HCT116 (cell line): ENCODE results near the gene TMEM45A. TPM values are rescaled to one million over a fixed set of nuclear protein-coding genes. Genes with fewer than 3 reads are reported as not detected.

Experiments
- ATAC-seq: fragments of 200-7000 bp; cut with Tn5 transposase; 2 replicates; pipeline ENCODE4 v1.9.1; 2020; ENCODE audit warnings: mild to moderate bottlenecking, moderate library complexity
- BruUV-seq: library from RNA; stranded (reverse); fragments of 400-500 nt; replicated peaks from 2 replicates; lab custom pipeline; 2021; lab: Mats Ljungman, UMichigan
- CTCF ChIA-PET: fragments of 300-600 bp; sonication (Branson Sonifier 250); formaldehyde crosslinking; loops from one replicate; lab custom pipeline; 2021; ENCODE audit warnings: antibody characterized with exemption; lab: Charles Lee
- POLR2A ChIA-PET: fragments of 300-600, 350-600 bp; sonication (Branson Sonifier 250); formaldehyde crosslinking; loops from one replicate; lab custom pipeline; 2021; ENCODE audit warnings: antibody characterized with exemption; lab: Charles Lee
- RAD21 ChIA-PET, 2 experiments: fragments of 300-600 bp; sonication (Branson Sonifier 250); formaldehyde crosslinking; loops; one replicate each; lab custom pipeline; 2023; ENCODE audit warnings: low total read pairs in 2 of 2; ENCODE audit not compliant: uncharacterized antibody in 2 of 2, unreplicated experiment in 2 of 2, low non-redundant PET in 1 of 2; lab: Charles Lee
- DNase-seq: peaks from one replicate; pipeline ENCODE4 v3.0.0-alpha.2; 2010; ENCODE audit warnings: low read depth, low spot score
- H2AFZ ChIP-seq: fragments of 200-600 bp; shearing (Covaris generic), sonication (generic); 2 replicates; pipeline ENCODE4 v1.6.1; 2017; ENCODE audit warnings: low read depth, mixed run types, mixed read lengths, antibody characterized with exemption, low read length; ENCODE audit not compliant: poor library complexity, severe bottlenecking
- H3K27ac ChIP-seq: 2 replicates; pipeline ENCODE4 v1.5.1; 2012; ENCODE audit warnings: low read depth, low read length
- H3K27me3 ChIP-seq: fragments of 200-600 bp; sonication (generic); 2 replicates; pipeline ENCODE4 v1.6.1; 2016; ENCODE audit warnings: mixed run types, low read length, mixed read lengths; ENCODE audit not compliant: insufficient read depth
- H3K36me3 ChIP-seq, 2 experiments: fragments of 200-500 bp in 1 of 2; fragments of 200-600 bp in 1 of 2; sonication (Bioruptor generic) in 1 of 2; sonication (generic) in 1 of 2; 2 replicates each; pipeline versions ENCODE4 v1.5.1 to v1.6.1; 2014 to 2016; ENCODE audit warnings: low read length in 2 of 2, inconsistent platforms in 1 of 2, mixed read lengths in 1 of 2, mixed run types in 1 of 2; ENCODE audit not compliant: insufficient read depth in 2 of 2, control insufficient read depth in 1 of 2
- H3K4me1 ChIP-seq, 2 experiments: fragments of 200-600 bp in 1 of 2; sonication (generic) in 1 of 2; 2 replicates each; pipeline versions ENCODE4 v1.5.1 to v1.6.1; 2012 to 2017; ENCODE audit warnings: low read length in 2 of 2, inconsistent platforms in 1 of 2, mild to moderate bottlenecking in 1 of 2, mixed read lengths in 1 of 2, mixed run types in 1 of 2, moderate library complexity in 1 of 2; ENCODE audit not compliant: insufficient read depth in 2 of 2, control insufficient read depth in 1 of 2
- H3K4me2 ChIP-seq: fragments of 200-600 bp; sonication (generic); 2 replicates; pipeline ENCODE4 v1.6.1; 2017; ENCODE audit warnings: mixed run types, low read length, mixed read lengths
- H3K4me3 ChIP-seq, 2 experiments: fragments of 200-600 bp in 1 of 2; sonication (generic) in 1 of 2; replicated peaks in 1 of 2; 2 replicates each; pipeline ENCODE4 v1.5.1; 2011 to 2016; ENCODE audit warnings: low read length in 2 of 2, control low read depth in 1 of 2, low read depth in 1 of 2, mild to moderate bottlenecking in 1 of 2, mixed read lengths in 1 of 2, mixed run types in 1 of 2
- H3K79me2 ChIP-seq: fragments of 200-600 bp; sonication (generic); 2 replicates; pipeline ENCODE4 v1.6.1; 2017; ENCODE audit warnings: mild to moderate bottlenecking, mixed run types, low read length, moderate library complexity, mixed read lengths; ENCODE audit not compliant: insufficient read depth
- H3K9ac ChIP-seq: fragments of 200-600 bp; sonication (generic); 2 replicates; pipeline ENCODE4 v1.6.1; 2016; ENCODE audit warnings: low read length, mixed read lengths
- H3K9me2 ChIP-seq: fragments of 200-600 bp; sonication (generic), shearing (Covaris generic); 2 replicates; pipeline ENCODE4 v1.6.1; 2017; ENCODE audit warnings: mixed run types, mild to moderate bottlenecking, moderate library complexity; ENCODE audit not compliant: insufficient read depth
- H3K9me3 ChIP-seq, 2 experiments: fragments of 200-500 bp in 1 of 2; fragments of 200-600 bp in 1 of 2; sonication (Bioruptor generic) in 1 of 2; sonication (generic) in 1 of 2; 2 replicates each; pipeline ENCODE4 v1.6.1; 2014 to 2017; ENCODE audit warnings: low read length in 2 of 2, mixed read lengths in 2 of 2, inconsistent platforms in 1 of 2, low read depth in 1 of 2, mild to moderate bottlenecking in 1 of 2, mixed run types in 1 of 2, moderate library complexity in 1 of 2; ENCODE audit not compliant: control insufficient read depth in 1 of 2, insufficient read depth in 1 of 2
- H4K20me1 ChIP-seq: fragments of 200-600 bp; sonication (generic), shearing (Covaris generic); 2 replicates; pipeline ENCODE4 v1.6.1; 2017; ENCODE audit warnings: mixed run types, mild to moderate bottlenecking, moderate library complexity; ENCODE audit not compliant: insufficient read depth
- EGR1 ChIP-seq: IDR thresholded peaks from 2 replicates; pipeline ENCODE4 v1.6.1; 2012; ENCODE audit warnings: low read depth
- ELF1 ChIP-seq: IDR thresholded peaks from 2 replicates; pipeline ENCODE4 v1.6.1; 2012; ENCODE audit warnings: low read depth, borderline replicate concordance
- EZH2 ChIP-seq: fragments of 200-600 bp; sonication (generic); IDR thresholded peaks from 2 replicates; pipeline ENCODE4 v1.6.1; 2017; ENCODE audit warnings: antibody characterized with exemption, mixed run types
- EZH2phosphoT487 ChIP-seq: fragments of 200-600 bp; IDR thresholded peaks from 2 replicates; pipeline ENCODE4 v1.6.1; 2018; ENCODE audit warnings: antibody characterized with exemption, borderline replicate concordance
- FOSL1 ChIP-seq: IDR thresholded peaks from 2 replicates; pipeline ENCODE4 v1.6.1; 2012; ENCODE audit warnings: low read depth
- POLR2A ChIP-seq: IDR thresholded peaks from 2 replicates; pipeline ENCODE4 v1.7.0; 2011; ENCODE audit warnings: borderline replicate concordance; ENCODE audit not compliant: insufficient read depth, insufficient read length; ENCODE audit errors: extremely low read depth
- RAD21 ChIP-seq: IDR thresholded peaks from 2 replicates; pipeline ENCODE4 v1.6.1; 2012; ENCODE audit warnings: low read depth, mild to moderate bottlenecking
- SP1 ChIP-seq: IDR thresholded peaks from 2 replicates; pipeline ENCODE4 v1.6.1; 2012; ENCODE audit warnings: low read depth
- intact Hi-C: fragments of 100-400 bp; cut with micrococcal nuclease; formaldehyde crosslinking; loops from 2 replicates; pipeline ENCODE4 v1.10.0; 2022
- total RNA-seq: library from RNA; stranded (reverse); gene quantifications from one replicate; pipeline ENCODE4 v1.2.1, GENCODE V29; 2021; ENCODE audit not compliant: unreplicated experiment
- TF ChIP-seq, protein P1 (sequence below): IDR thresholded peaks from 2 replicates; pipeline ENCODE4 v1.6.1; 2012
- TF ChIP-seq, protein P2 (sequence below): IDR thresholded peaks from 2 replicates; pipeline ENCODE4 v1.6.1; 2011; ENCODE audit warnings: mild to moderate bottlenecking, low read length, moderate library complexity; ENCODE audit not compliant: insufficient replicate concordance; ENCODE audit errors: extremely low read depth

TMEM45A gene
- total RNA-seq, 1 experiment from 2014 or later, result 5.0 TPM

DNA sequence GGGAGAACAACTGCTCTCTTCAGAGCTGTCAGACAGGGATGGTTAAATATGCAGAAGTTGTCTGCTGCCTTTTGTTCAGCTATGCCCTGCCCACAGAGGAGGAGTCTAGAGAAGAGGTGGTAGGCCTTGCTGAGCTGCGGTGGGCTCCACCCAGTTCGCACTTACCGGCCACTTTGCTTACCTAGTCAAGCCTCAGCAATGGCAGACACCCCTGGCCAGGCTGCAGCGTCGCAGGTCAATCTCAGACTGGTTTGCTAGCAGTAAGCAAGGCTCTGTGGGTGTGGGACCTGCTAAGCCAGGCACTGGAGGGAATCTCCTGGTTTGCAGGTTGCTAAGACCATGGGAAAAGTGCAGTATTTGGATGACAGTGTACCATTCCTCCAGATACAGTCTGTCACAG, 12.3 kb upstream of the TMEM45A start (continued):
- TF ChIP-seq ELF1, result no peak
- TF ChIP-seq, protein P1, sequence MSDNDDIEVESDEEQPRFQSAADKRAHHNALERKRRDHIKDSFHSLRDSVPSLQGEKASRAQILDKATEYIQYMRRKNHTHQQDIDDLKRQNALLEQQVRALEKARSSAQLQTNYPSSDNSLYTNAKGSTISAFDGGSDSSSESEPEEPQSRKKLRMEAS, result no peak

DNA sequence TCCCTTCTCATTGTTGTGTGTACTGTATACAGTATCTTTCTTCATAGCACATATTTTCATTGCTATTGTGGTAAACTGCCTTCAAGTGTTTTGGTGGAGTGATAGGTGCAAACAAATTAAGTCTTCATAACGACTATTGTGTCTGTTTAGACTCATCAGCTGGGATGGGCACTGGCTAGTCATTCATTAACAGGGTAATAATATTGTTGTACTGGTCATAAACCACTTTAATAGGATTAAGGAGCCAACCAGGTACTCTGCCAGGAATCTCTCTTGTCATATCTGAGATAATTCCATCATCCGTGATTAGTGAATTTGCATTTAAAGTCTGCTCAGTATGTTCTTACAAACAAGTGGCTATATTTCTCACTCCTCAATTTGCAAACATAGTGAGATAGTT, 10.2 kb upstream of the TMEM45A start:
- H3K4me3 ChIP-seq, result no peak overlapping the region
- DNase-seq (no peak), ATAC-seq (no peak)
- H4K20me1 ChIP-seq, result no peaks in the 10 kb centered on the region
- H3K9me3 ChIP-seq, result no peaks in the 10 kb centered on the region
- H3K9ac ChIP-seq, result no peak overlapping the region
- no TSS peak for BruUV-seq
- no peaks in the 10 kb centered on the region; the same call in 1 of the 2 replicates for H3K27me3 ChIP-seq
- no peaks in the 10 kb centered on the region for H3K4me1 ChIP-seq
- no peak overlapping the region for H2AFZ ChIP-seq
- no peaks in the 10 kb centered on the region for H3K36me3 ChIP-seq
- ChIA-PET CTCF (no interaction called here), RAD21 (no interaction called here), POLR2A (interaction anchor here (1.2 kb wide), 1 partner anchor 10 kb away, joined by 7 read pairs; the partner anchor contains the start of gene TMEM45A)
- H3K79me2 ChIP-seq, result no peaks in the 10 kb centered on the region
- intact Hi-C loops, result no loop called here
- no peak overlapping the region for H3K4me2 ChIP-seq
- no peak for TF ChIP-seq POLR2A
- H3K9me2 ChIP-seq, result no peaks in the 10 kb centered on the region
- H3K27ac ChIP-seq, result no peak overlapping the region

DNA sequence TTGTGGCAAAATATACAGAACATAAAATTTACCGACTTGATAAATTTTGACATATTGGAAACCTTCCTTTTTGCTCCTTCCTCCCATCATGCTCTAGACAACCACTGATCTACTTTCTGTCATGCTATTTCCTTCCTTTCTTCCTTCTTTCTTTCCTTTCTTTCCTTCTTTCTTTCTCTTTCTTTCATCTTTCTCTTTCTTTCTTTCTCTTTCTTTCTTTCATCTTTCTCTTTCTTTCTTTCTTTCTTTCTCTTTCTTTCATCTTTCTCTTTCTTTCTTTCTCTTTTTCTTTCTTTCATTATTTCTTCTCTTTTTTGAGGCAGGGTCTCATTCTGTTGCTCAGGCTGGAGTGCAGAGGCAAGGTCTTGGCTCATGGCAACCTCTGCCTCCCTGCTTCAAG, 8.9 kb upstream of the TMEM45A start:
- no peak overlapping the region for H3K4me3 ChIP-seq
- TF ChIP-seq SP1, result no peak
- TF ChIP-seq FOSL1, result no peak
- TF ChIP-seq, protein P2, sequence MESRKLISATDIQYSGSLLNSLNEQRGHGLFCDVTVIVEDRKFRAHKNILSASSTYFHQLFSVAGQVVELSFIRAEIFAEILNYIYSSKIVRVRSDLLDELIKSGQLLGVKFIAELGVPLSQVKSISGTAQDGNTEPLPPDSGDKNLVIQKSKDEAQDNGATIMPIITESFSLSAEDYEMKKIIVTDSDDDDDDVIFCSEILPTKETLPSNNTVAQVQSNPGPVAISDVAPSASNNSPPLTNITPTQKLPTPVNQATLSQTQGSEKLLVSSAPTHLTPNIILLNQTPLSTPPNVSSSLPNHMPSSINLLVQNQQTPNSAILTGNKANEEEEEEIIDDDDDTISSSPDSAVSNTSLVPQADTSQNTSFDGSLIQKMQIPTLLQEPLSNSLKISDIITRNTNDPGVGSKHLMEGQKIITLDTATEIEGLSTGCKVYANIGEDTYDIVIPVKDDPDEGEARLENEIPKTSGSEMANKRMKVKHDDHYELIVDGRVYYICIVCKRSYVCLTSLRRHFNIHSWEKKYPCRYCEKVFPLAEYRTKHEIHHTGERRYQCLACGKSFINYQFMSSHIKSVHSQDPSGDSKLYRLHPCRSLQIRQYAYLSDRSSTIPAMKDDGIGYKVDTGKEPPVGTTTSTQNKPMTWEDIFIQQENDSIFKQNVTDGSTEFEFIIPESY, result no peak
- TF ChIP-seq RAD21, result no peak
- TF ChIP-seq EGR1, result no peak
- no peak for TF ChIP-seq EZH2
- no peak for TF ChIP-seq EZH2phosphoT487
- TF ChIP-seq, all 23 proteins: peak for 0
- H3K27ac ChIP-seq, result no peak overlapping the region
- CTCF ChIA-PET, result interaction anchor here (1.2 kb wide), 1 partner anchor 21 kb away, joined by 3 read pairs; no protein-coding TSS in a partner anchor
- no peak for DNase-seq
- no peak for ATAC-seq
- no peak overlapping the region for H2AFZ ChIP-seq
- no peaks in the 10 kb centered on the region for H4K20me1 ChIP-seq
- intact Hi-C loops, result no loop called here
- H3K27me3 ChIP-seq, result no peaks in the 10 kb centered on the region; the same call in 1 of the 2 replicates
- no TSS peak for BruUV-seq
- no peaks in the 10 kb centered on the region for H3K79me2 ChIP-seq
- no peaks in the 10 kb centered on the region for H3K4me1 ChIP-seq
- RAD21 ChIA-PET, result no interaction called here
- H3K36me3 ChIP-seq, result no peaks in the 10 kb centered on the region
- no peaks in the 10 kb centered on the region for H3K9me3 ChIP-seq
- no peak overlapping the region for H3K4me2 ChIP-seq
- H3K9ac ChIP-seq, result no peak overlapping the region
- H3K9me2 ChIP-seq, result no peaks in the 10 kb centered on the region
- POLR2A ChIA-PET, result no interaction called here
